NCI-H460 (cell line): ENCODE measurements around the gene APOBEC3F. TPM values are rescaled to one million over a fixed set of nuclear protein-coding genes. Genes with fewer than 3 reads are reported as not detected.
"Not testable (repeated sequence)": the region's sequence is repeated elsewhere in the genome, so short reads cannot be mapped to it uniquely, and the experiment has no call there.

ENCODE experiments used
- DNase-seq: peaks from one replicate; pipeline ENCODE4 v3.0.0-alpha.2; 2016; ENCODE audit warnings: low read depth; ENCODE audit errors: extremely low read depth
- total RNA-seq: library from RNA; depleted of rRNA; stranded (reverse); fragments of >200 nt; shearing (Covaris generic); gene quantifications from 2 replicates; pipeline ENCODE4 v1.2.3, GENCODE V29; 2014

APOBEC3F gene
- total RNA-seq, 1 experiment from 2014 or later = 1.9 TPM

GRCh38 chr22:39068033-39068785 lies 27.5 kb downstream of the APOBEC3F start:
- no peak for DNase-seq

DNA sequence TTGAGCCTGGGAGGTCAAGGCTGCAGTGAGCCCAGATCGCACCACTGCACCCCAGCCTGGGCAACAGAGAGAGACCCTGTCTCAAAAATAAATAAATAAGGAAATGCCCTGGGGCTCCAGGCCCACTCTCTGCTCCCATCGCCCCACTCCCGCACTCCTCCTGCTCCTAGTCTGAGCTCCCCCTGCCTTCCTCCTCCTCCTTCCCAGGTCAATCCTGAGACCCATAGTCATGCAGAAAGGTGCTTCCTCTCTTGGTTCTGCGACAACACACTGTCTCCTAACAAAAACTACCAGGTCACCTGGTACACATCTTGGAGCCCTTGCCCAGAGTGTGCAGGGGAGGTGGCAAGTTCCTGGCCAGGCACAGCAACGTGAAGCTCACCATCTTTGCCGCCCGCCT lies 29.5 kb downstream of the APOBEC3F start:
- no peak for DNase-seq

- not testable (repeated sequence) for DNase-seq
Measured at GRCh38 chr22:39072581-39072981, 31.9 kb downstream of the APOBEC3F start.

DNA sequence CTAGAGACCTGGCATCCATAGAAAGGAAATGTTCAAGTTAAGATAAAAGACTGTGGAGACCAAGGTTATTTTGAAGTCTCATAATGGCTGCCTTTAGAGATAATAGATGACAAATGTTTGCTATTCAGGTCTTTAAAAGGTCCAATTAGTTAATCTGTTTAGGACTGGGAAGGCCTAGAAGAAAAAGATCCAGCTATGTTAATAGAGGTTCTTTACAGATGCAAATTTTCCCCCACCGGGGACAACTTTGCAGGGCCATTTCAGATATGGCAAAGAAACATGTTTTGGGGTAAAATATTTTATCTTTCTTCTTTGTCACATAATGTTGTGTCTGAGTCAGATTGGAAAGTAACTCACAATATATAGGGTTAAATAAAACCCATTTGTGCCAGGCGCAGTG lies 33.3 kb downstream of the APOBEC3F start:
- DNase-seq = no peak

- not testable (repeated sequence) for DNase-seq
Measured at GRCh38 chr22:39076155-39077025, 35.7 kb downstream of the APOBEC3F start.

- DNase-seq = not testable (repeated sequence)
Measured at GRCh38 chr22:39077026-39077840, 36.6 kb downstream of the APOBEC3F start, which contains the start of gene APOBEC3G. Gene APOBEC3G (plus strand): TSS chr22:39077275. CDS start chr22:39077362, 87 bp downstream.

GRCh38 chr22:39077912-39078311 lies 37.2 kb downstream of the APOBEC3F start:
- DNase-seq = not testable (repeated sequence)

DNA sequence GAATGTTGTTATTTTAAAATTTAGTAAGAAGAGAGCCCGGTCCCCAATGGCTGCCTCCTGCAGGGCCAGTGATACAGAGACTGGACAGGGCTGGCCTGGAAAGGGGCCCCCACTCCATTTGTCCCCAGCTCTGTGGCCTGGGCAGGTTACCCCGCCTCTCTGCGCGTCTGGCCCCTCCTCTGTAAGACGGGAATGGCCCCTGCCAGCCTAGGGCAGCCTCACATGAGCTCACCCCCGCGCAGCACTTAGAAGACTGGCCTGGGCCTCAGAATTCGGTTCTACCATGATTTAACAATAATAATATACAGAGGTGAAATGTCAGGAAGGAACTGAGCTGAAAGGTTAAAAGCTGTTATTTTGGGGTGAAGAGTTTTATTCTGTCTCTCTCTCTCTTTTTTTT lies 37.7 kb downstream of the APOBEC3F start:
- no peak for DNase-seq

DNA sequence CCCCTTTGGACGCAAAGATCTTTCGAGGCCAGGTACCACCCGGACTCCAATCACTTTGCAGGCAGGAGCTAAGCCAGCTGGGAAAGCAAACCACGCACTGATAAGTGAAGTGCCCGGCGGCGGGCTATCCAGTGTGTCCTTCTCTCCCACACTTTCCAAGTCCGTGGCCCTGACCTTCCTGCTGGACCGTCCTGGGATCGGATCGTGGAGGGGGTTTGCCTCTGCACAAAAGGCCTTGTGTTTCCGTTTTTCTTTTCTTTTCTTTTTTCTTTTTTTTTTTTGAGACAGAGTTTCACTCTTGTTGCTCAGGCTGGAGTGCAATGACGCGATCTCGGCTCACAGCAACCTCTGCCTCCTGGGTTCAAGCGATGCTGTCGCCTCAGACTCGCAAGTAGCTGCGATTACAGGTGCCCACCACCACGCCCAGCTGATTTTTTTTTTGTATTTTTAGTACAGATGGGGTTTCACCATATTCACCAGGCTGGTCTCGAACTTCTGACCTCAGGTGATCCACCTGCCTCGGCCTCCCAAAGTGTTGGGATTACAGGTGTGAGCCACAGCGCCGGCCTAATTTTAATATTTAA lies 38.5 kb downstream of the APOBEC3F start:
- not testable (repeated sequence) for DNase-seq

DNA sequence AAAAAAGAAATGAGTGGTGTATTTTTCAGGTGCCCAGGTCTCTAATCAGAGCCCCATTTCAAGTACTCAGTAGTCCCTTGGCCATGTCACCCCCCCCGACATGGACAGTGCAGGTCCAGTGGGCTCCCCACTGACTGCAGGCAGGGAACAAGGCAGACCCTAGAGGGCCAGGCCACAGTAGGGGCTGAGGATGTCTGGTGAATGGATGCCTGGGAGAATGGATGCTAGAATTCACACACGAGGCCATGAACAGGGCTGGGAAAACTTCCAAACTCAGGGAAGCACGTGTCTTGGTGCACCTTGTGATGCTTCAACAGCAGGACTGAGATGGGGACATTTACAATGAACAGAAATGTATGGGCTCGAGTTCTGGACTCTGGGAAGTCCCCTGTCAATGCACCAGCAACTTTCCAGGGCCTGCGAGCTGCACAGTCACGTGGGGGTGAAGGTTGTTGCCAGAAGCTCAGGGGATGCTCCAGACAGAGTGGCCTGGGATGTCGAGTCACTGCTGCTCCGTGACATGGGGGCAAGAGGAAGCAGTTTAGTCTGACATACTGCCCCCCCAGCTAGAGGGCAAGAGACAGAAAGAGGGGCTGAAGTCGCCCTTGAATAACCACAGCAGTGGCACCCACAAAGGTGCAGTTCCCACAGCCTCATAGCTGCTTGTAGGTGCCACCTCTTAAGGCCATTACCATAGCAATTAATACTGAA lies 39.5 kb downstream of the APOBEC3F start:
- DNase-seq = no peak

GRCh38 chr22:39081016-39081415 lies 40.4 kb downstream of the APOBEC3F start:
- no peak for DNase-seq

GRCh38 chr22:39081598-39081997 lies 40.9 kb downstream of the APOBEC3F start:
- no peak for DNase-seq

DNA sequence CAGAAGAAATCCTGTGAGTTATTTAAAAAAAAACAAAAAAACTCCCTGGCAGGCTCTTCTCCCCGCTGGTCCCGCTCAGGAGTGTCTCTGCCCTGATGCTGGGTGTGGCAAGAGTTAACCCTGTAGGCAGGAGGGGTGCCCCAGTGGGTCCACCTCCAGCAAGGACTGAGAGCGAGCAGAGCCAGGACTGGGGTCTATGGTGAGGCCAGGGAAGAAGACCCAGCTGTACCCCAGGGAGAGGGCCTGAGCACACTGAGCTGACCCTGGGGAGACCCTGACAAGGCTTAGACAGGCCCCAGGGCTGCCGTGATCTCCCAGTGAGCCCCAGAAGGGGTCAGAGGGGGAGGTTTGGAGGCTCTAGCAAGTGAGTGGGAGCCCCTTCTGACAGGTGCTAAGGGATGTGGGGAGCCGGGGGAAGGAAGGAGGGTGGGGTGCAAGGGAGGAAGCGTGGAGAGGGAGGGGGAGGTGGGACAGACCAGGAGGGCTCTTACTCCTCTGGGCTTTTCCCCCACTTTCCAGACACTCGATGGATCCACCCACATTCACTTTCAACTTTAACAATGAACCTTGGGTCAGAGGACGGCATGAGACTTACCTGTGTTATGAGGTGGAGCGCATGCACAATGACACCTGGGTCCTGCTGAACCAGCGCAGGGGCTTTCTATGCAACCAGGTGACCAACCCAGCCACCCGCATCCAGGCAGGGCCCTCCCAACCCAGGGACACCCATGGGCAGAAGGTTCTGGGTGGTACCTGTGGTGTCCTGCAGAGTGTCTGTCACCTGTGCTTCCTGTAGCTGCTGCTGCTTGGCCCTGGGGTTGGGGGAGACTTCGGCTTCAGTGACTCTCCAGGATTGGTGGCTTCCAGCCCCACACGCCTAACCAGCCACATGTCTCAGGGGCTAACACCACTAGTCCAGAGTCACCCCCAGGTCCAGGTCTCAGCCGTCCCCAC lies 42.8 kb downstream of the APOBEC3F start:
- DNase-seq = no peak

GRCh38 chr22:39084666-39085065 lies 44.0 kb downstream of the APOBEC3F start:
- DNase-seq = no peak

DNA sequence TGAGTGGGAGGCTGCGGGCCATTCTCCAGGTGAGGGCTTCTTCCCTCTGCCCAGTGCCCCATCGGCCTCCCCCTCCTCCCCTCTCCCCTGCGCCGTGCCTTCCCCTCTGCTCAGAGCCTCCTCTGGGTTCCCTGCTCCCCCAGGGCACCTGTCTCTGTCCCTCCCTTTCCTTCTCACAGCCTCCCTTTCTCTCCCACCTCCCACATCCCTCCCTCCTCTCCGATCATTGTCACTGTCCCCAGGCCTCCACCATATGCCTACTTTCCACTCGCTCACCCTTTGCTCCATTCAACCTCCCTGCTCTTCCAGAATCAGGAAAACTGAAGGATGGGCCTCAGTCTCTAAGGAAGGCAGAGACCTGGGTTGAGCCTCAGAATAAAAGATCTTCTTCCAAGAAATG lies 46.4 kb downstream of the APOBEC3F start:
- DNase-seq = no peak

DNA sequence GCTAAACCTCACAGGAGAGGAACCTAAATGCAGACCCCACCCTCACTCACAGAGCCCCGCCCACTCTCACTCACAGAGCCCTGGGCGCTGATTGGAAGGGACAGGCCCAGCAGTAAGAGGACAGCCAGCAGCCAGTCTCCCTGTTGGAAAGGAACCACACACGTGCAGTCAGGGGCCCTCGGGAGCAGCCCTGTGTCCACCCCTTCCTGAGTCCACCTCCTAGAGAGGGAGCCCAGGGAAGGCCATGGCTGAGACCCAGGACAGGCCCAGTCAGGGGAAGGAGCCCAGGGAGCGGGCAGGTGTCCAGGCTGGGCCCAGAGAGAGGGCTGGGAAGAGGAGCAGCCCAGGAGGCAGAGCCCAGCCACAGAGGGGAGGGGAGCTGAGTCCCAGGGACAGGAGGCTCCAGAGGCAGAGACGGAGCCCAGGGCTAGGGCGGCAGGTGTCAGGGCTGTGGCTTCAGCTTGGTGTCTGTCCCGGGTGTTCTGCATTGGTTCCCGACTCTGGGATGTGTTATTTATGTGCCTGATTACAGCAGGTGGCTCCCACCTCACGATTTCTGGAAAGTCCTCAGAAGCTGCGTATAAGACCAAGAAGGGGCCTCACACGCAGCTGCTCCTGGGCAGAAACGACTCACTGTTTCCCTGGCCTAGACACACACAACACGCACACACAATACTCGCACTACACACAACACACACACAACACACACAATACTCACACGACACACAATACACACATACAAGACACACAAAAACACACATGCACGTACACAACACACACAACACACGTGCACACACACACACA lies 47.4 kb downstream of the APOBEC3F start:
- DNase-seq = no peak

GRCh38 chr22:39088685-39089032 lies 48.0 kb downstream of the APOBEC3F start:
- no peak for DNase-seq

- DNase-seq = no peak
Measured at GRCh38 chr22:39089928-39090327, 49.3 kb downstream of the APOBEC3F start.
